ENCODE data around the gene SAP30L. TPM values are rescaled to one million over a fixed set of nuclear protein-coding genes. Genes with fewer than 3 reads are reported as not detected.

SAP30L gene
- total RNA-seq, 3 donors from 2014 or later (not counting 1 experiment from before 2014, with no cell fraction given), result 37.0 to 48.4 (median 47.6) TPM

GRCh38 chr5:154403234-154403633 is 42.6 kb upstream of the SAP30L start:
- Mint-ChIP-seq H3K9me3 (no peaks in the 10 kb centered on the region), H3K27ac (no peak overlapping the region), H3K27me3 (ENCODE audit: low read depth in 2 of 2) (no peaks in the 10 kb centered on the region), H3K4me3 (no peak overlapping the region), H3K4me1 (peaks cover 13 to 25% of the 10 kb centered on the region in 2 donors), H3K36me3 (no peaks in the 10 kb centered on the region)
- intact Hi-C loops (cut with micrococcal nuclease), result loop anchor here (10.0 kb wide), 1 partner anchor 218 kb away; no protein-coding TSS in a partner anchor
- 99% methylated on average over 4 of the region's 4 CpGs for WGBS (ENCODE audit: insufficient coverage)
- Histone ChIP-seq H3K36me3 (ENCODE audit: control insufficient read depth, insufficient read depth, low read length) (peaks cover 3% of the 10 kb centered on the region), H3K27me3 (ENCODE audit: control insufficient read depth, insufficient read depth, low read length) (no peaks in the 10 kb centered on the region), H3K27ac (ENCODE audit: low read length) (no peak overlapping the region), H3K4me1 (ENCODE audit: control insufficient read depth, insufficient read depth, low read length) (peaks cover 9% of the 10 kb centered on the region), H3K4me3 (ENCODE audit: low read length) (no peak overlapping the region), H3K9me3 (ENCODE audit: control insufficient read depth, insufficient read depth, low read length) (no peaks in the 10 kb centered on the region)
- DNase-seq (no peak), ATAC-seq (no peak)
- no peak for TF ChIP-seq CTCF (IDR thresholded peaks at IDR 0.05)

GRCh38 chr5:154403776-154404387 is 41.9 kb upstream of the SAP30L start:
- Histone ChIP-seq H3K4me1 (ENCODE audit: control insufficient read depth, insufficient read depth, low read length) (peaks cover 9% of the 10 kb centered on the region), H3K9me3 (ENCODE audit: control insufficient read depth, insufficient read depth, low read length) (no peaks in the 10 kb centered on the region), H3K4me3 (ENCODE audit: low read length) (no peak overlapping the region), H3K27me3 (ENCODE audit: control insufficient read depth, insufficient read depth, low read length) (no peaks in the 10 kb centered on the region), H3K27ac (ENCODE audit: low read length) (no peak overlapping the region), H3K36me3 (ENCODE audit: control insufficient read depth, insufficient read depth, low read length) (peaks cover 4% of the 10 kb centered on the region)
- H3K36me3 Mint-ChIP-seq, result no peaks in the 10 kb centered on the region
- WGBS (ENCODE audit: insufficient coverage), result 85% methylated on average over 5 of the region's 8 CpGs
- intact Hi-C loops (cut with micrococcal nuclease), result loop anchor here (10.0 kb wide), 1 partner anchor 219 kb away; no protein-coding TSS in a partner anchor
- peak overlapping the region in 1 of 2 donors; percentile 45 for H3K27ac Mint-ChIP-seq
- TF ChIP-seq CTCF (IDR thresholded peaks at IDR 0.05), result no peak
- DNase-seq (no peak), ATAC-seq (no peak)
- no peak overlapping the region for H3K4me3 Mint-ChIP-seq
- H3K9me3 Mint-ChIP-seq, result no peaks in the 10 kb centered on the region
- no peaks in the 10 kb centered on the region for H3K27me3 Mint-ChIP-seq (ENCODE audit: low read depth in 2 of 2)
- H3K4me1 Mint-ChIP-seq, result peaks cover 13 to 25% of the 10 kb centered on the region in 2 donors

GRCh38 chr5:154405078-154405792 is 40.6 kb upstream of the SAP30L start:
- no peaks in the 10 kb centered on the region for H3K27me3 ChIP-seq (ENCODE audit: control insufficient read depth, insufficient read depth, low read length)
- no peak overlapping the region for H3K27ac ChIP-seq (ENCODE audit: low read length)
- no peaks in the 10 kb centered on the region for H3K9me3 ChIP-seq (ENCODE audit: control insufficient read depth, insufficient read depth, low read length)
- Mint-ChIP-seq H3K27ac (peak overlapping the region; percentile 45 to 78), H3K36me3 (no peaks in the 10 kb centered on the region), H3K4me3 (peak overlapping the region; percentile 32), H3K9me3 (no peaks in the 10 kb centered on the region), H3K27me3 (ENCODE audit: low read depth in 2 of 2) (no peaks in the 10 kb centered on the region), H3K4me1 (peaks cover 13 to 25% of the 10 kb centered on the region in 2 donors)
- peak; percentile 85 for TF ChIP-seq CTCF (IDR thresholded peaks at IDR 0.05)
- H3K36me3 ChIP-seq (ENCODE audit: control insufficient read depth, insufficient read depth, low read length), result peaks cover 11% of the 10 kb centered on the region
- peaks cover 9% of the 10 kb centered on the region for H3K4me1 ChIP-seq (ENCODE audit: control insufficient read depth, insufficient read depth, low read length)
- intact Hi-C loops (cut with micrococcal nuclease), result loop anchor here (1.0 to 10.0 kb wide), 3 partner anchors 220 to 431 kb away; no protein-coding TSS in a partner anchor
- WGBS (ENCODE audit: insufficient coverage), result 8% methylated on average over 37 of the region's 37 CpGs
- peak; percentile 93 to 100 (median 99) for ATAC-seq
- H3K4me3 ChIP-seq (ENCODE audit: low read length), result no peak overlapping the region
- DNase-seq, result peak; percentile 68 to 83

Measured in natural killer cell (primary cell).